Fibroblast of skin of back (primary cell): Measurements from ENCODE around the gene LCN12.
A peak's percentile ranks its signal among the peaks of the same experiment; 100 is the strongest.

Experiments used
- DNase-seq: peaks from one replicate; pipeline ENCODE4 v3.0.0-alpha.2; 2013

The LCN12 gene

DNA sequence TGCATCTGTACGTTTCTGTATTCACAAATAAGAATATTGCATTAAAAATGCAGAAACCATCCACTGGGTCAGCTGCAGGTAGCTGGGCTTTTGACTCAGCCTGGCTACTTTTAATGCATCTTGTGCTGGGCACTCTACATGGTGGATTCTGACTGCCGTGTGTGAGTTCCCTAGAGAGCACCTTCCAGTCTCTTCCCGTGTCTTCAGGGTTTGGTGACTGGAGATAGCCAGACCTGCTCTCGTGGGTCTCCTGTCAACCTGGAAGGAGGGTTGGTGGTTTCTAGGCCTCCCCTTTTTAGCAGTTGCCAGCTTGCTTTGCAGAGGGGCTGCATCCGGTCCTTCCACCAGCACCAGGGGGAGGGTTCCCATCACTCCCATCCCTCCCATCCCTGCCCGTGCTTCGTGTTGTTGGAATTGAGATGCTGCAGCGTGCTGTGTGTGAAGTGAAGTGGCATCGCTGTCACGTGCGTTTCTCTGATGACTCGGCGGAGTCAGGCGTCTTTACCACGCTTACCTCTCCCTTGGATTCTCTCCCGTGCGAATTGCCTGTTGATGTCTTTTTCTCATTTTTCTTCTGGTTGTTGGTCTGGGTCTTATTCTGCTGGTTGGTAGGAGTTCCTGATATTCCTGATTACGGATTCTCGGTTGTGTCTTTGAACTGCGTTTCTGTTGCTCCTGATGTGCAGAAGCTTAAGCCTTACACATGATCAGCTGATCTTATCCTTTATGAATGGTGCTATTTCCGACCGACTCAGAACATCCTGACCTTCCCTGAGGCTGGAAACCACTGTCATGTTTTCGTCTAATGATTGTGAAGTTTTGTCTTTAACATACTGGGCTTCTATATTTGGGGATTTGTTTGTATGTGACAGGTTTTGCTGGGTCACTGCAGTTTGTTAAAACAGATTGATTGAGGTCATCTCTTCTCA lies 24.5 kb upstream of the LCN12 start:
- no peak for DNase-seq

DNA sequence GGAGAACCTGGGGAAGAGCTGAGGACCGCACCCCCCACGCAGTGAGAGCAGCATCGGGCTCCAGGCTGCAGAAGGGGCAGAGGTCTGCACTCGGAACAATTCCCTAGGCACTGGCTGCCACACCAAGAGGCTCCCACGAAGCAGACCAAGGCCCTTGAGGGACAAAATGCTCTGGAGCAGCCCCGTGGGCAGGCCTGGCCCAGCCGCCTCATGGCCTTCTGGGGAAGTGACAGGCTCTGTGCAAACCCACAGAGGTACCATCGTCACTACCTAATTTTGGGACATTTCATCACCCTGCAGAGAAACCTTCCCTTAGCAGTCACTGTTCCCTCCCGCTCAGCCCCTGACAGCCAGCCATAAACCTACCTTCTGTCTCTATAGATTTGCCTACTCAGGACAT lies 23.5 kb upstream of the LCN12 start:
- DNase-seq, result no peak

DNA sequence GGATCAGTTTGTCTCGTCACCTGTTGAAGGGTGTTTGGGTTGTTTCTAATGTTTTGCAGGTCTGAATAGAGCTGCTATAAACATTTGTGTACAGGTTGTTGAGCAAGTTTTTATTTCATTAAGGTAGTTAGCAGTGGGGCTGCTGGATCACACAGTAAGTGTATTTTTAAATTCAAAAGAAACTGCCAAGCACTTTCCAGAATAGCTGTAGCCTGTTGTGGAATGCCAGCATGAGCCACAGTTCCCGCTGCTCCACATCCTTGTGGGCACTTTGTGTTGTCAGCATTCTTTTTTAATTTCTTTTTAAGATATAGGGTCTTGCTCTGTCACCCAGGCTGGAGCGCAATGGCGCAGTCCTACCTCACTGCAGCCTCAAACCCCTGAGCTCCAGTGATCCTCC lies 22.1 kb upstream of the LCN12 start:
- DNase-seq, result no peak

GRCh38 chr9:136931611-136932130 lies 20.4 kb upstream of the LCN12 start:
- no peak for DNase-seq

- DNase-seq, result no peak
These were observed 17.8 kb upstream of the LCN12 start for GRCh38 chr9:136934277-136934676.

DNA sequence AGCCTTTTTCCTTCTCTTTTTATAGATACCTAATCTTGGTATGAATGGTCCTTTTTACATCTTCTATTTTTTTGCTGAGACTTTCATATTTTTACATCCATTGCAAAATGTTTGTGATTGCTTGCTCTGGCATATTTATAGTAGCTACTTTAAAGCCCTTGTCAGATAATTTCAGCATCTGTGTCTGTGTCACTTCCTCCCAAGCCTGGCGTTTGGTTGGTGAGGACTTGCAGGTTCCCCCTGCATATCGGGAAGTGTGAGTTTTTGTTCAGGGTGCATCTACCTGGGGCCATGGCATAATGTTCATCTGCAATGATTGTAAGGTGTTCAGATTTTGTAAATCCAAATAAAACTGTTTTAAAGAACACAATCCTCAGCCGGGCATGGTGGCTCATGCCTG lies 16.4 kb upstream of the LCN12 start:
- DNase-seq, result no peak

DNA sequence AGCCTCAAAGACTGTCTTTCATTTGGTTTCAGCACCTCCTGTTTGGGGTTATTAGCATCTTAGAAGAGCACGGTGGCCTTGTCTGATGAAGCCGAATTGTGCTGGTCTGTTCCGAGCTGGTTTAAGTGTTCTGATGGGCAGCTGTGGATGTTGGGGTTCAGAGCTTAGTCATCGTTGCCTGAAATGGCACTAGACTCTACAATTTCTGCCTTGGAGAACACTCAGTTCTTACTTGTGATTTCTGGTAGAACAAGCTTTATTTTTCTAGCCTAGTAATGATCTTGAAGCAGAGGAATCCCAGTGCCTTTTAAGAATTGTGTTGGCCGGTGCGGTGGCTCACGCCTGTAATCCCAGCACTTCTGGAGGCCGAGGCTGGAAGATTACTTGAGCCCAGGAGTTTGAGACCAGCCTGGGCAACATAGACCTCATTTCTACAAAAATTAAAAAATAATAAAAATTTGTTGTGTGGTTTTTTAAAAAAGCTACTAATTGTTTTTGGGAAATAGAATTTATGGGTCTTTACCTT lies 15.4 kb upstream of the LCN12 start:
- DNase-seq, result no peak

GRCh38 chr9:136937186-136938001 lies 14.7 kb upstream of the LCN12 start:
- DNase-seq, result no peak

GRCh38 chr9:136939431-136939995 lies 12.6 kb upstream of the LCN12 start:
- DNase-seq, result no peak

GRCh38 chr9:136939996-136940525 lies 12.0 kb upstream of the LCN12 start:
- DNase-seq, result no peak

- no peak for DNase-seq
These were observed 11.4 kb upstream of the LCN12 start for GRCh38 chr9:136940526-136941230.

- DNase-seq, result no peak
These were observed 10.6 kb upstream of the LCN12 start for GRCh38 chr9:136941231-136942111.

DNA sequence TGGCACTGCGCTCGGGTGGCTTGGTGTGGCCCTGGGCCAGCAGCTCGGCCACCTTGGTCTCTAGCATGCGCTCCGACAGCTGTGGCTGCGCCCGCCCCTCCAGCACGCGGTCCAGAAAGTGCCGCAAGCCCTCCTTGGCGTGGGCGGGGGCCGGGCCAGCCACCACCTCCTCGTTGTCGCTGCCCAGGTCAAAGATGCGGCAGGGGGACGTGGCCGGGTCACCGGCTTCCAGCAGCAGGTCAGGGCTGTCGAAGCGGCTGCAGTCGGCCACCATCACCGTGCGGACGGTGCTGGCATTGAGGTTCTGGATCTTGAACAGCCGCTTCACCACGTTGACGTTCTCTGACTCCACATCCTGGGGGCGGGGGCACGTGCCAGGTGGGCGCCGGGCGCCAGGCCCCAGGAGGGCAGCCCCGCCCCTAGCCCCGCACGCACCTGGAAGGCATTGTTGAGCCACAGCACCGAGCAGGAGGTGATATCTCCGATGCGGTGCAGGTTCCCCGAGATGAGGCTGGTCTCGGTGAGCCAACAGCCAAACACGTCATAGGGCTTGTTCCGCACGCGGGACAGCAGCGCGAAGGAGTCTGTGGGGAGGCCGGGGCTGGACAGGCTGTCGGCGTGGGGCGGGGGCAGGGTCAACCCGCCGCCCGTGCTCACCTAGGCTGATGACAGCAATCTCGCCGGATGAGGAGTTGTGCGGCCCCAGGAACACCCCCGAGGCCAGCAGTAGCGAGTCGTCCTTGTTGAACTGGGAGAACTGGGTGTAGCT lies 9.8 kb upstream of the LCN12 start:
- no peak for DNase-seq

GRCh38 chr9:136942881-136943230 lies 9.2 kb upstream of the LCN12 start:
- DNase-seq, result no peak

DNA sequence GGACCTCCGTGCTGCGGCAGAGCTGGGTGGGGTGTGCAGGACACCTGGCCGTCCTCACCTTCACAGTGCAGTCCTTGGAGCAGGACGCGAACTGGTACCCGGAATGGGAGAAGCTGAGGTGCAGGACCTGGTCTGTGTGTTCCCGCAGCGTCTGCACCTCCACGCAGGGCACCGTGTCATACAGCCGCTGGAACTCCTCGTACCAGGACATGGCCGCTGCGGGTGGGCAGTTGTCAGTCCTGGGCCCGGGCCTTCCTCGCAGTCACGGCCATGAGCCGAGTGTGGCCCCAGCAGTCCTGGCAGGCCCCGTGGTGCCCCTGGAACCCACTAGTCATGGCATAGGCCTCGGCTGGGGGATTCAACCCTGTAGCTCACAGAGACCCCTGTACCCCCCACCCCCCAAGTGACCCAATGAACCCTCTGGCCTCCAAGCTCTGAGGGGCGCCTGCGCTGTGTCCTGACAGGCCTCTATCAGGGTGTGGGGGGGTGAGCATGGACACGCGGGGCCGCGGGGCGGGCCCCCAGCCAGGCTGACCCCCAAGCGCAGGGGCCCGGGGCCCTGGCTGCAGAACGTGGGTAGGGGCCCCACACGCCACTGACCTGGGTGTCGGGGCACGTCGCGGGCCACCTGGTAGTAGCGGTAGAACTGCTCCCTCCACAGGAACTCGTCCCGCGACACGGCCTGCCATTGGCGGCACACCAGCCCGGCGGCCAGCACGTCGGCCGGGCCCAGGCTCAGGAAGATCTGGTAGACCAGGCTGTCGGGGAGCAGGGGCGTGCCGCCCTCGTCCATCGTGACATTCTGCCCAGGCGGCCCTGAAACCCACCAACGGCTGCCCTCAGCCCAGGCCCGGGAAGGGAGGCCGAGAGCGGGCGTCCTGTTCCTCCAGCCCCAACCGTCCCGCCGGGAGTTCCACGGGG lies 8.5 kb upstream of the LCN12 start:
- DNase-seq, result no peak

DNA sequence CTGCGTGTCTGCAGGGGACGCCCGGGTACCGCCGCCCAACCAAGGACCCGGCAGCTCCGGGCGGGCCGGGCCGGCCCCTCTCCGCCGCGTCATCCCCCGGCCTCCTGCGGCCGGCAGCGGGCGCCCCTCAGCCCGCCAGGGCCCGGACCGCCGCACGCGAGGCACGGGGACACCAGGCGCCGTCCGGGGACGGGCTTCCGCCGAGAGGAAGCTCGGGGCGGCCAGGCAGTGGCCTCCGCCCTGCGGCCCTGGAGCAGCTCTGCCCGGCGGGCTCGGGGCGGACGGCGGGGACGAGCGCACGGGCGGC lies 7.9 kb upstream of the LCN12 start:
- peak; percentile 68 for DNase-seq

- DNase-seq, result peak; percentile 93
These were observed 7.3 kb upstream of the LCN12 start, which contains the start of the genes C8G and FBXW5 for GRCh38 chr9:136944519-136945332. Gene C8G (plus strand): TSS chr9:136945243. CDS start chr9:136945321, 78 bp downstream. Gene FBXW5 (minus strand): TSS chr9:136944738. CDS start chr9:136944083, 655 bp downstream.
